Measurements from ENCODE around the gene MGLL.

MGLL gene

DNA sequence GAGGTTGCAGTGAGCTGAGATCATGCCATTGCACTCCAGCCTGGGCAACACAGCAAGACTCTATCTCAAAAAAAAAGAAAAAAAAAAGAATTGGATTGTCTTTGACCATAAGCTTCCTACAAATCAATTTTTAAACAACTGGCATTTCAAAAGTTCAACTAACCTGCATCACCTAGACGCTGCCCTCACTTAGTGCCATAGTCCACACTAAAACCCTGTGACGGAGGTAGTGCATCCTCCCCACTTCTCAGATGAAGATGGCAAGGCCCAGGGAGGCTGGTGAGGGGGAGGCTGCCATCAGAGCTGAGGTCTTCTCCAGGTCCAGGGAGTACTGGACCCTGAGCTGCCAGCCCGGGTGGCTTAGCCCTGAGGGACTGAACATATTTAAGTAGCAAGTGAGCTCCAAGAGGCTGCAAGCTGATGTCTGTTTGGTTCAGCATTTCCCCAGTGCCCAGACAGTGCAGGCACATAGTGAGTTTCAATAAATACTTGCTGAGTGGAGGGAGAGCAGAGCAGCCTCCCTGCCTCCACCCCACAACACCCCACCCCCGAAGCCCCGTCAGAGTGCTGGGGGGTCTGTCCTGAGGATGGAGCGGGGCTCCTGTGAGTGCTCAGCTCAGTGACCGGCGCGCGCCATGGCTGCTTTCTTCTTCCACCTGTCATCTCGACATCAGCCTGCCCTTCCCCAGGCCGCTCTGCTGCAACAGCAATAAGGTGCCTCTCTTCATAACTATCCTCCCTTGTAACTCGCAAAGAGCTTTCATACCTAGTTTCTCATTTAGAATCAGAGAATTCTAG lies 52.8 kb downstream of the MGLL start:
- DNase-seq (ENCODE audit: low read depth), result no peak
- no peak overlapping the region for H3K4me3 ChIP-seq (ENCODE audit: control insufficient read depth, low read depth, low read length)
- TF ChIP-seq, protein P1, sequence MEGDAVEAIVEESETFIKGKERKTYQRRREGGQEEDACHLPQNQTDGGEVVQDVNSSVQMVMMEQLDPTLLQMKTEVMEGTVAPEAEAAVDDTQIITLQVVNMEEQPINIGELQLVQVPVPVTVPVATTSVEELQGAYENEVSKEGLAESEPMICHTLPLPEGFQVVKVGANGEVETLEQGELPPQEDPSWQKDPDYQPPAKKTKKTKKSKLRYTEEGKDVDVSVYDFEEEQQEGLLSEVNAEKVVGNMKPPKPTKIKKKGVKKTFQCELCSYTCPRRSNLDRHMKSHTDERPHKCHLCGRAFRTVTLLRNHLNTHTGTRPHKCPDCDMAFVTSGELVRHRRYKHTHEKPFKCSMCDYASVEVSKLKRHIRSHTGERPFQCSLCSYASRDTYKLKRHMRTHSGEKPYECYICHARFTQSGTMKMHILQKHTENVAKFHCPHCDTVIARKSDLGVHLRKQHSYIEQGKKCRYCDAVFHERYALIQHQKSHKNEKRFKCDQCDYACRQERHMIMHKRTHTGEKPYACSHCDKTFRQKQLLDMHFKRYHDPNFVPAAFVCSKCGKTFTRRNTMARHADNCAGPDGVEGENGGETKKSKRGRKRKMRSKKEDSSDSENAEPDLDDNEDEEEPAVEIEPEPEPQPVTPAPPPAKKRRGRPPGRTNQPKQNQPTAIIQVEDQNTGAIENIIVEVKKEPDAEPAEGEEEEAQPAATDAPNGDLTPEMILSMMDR (IDR thresholded peaks at IDR 0.05; ENCODE audit: control insufficient read depth, insufficient read depth, low read depth, low read length, missing control alignments), result no peak

- H3K4me3 ChIP-seq (ENCODE audit: control insufficient read depth, low read depth, low read length), result no peak overlapping the region
- peak; percentile 96 for DNase-seq (ENCODE audit: low read depth)
- TF ChIP-seq, protein P1 (IDR thresholded peaks at IDR 0.05; ENCODE audit: control insufficient read depth, insufficient read depth, low read depth, low read length, missing control alignments), result no peak
Observed at GRCh38 chr3:127768346-127769008, 53.8 kb downstream of the MGLL start.

DNA sequence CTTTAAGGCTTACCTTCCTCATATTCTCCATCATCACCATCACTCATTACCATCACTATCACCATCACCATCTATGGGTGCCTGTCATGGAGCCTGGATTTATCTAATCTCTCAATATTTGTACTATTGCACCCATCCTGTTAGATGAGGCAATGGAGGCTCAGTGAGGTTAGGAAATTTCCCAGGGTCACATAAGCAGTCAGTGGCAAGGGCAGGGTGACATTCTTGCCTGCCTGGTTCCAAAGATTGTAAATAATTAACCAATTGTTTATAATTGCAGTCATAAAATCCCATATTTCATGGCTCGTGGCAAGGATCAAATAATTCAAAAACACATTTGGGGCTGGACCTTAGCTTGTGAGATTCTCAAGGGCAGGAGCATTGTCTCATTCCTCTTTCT lies 55.2 kb downstream of the MGLL start:
- H3K4me3 ChIP-seq (ENCODE audit: control insufficient read depth, low read depth, low read length), result no peak overlapping the region
- TF ChIP-seq, protein P1 (IDR thresholded peaks at IDR 0.05; ENCODE audit: control insufficient read depth, insufficient read depth, low read depth, low read length, missing control alignments), result no peak
- DNase-seq (ENCODE audit: low read depth), result no peak

GRCh38 chr3:127765735-127766134 lies 56.6 kb downstream of the MGLL start:
- H3K4me3 ChIP-seq (ENCODE audit: control insufficient read depth, low read depth, low read length), result no peak overlapping the region
- TF ChIP-seq, protein P1 (IDR thresholded peaks at IDR 0.05; ENCODE audit: control insufficient read depth, insufficient read depth, low read depth, low read length, missing control alignments), result no peak

DNA sequence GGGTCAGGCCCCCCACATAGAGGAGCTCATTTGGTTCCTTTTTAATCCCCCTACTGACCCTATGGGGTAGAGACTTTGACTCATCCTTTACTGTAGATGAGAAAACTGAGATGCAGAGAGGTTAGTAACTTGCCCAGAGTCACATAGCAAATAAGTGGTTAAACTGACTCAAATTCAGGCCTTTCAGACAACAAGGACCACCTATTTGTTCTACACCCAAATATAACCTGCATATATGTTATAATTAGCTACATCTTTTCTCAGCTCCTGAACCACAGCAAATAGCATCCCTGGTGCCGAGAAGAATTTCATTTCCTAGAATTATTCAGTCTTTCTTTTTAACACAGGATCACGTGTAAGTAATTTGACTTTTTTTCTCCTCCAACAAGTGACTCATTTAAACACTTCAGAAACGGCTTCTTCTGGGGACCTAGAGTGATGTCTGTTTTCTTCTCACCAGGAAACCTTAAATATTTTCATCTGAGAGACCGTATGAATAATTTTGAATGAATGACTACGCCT lies 57.4 kb downstream of the MGLL start:
- no peak for DNase-seq (ENCODE audit: low read depth)
- H3K4me3 ChIP-seq (ENCODE audit: control insufficient read depth, low read depth, low read length), result no peak overlapping the region
- TF ChIP-seq, protein P1 (IDR thresholded peaks at IDR 0.05; ENCODE audit: control insufficient read depth, insufficient read depth, low read depth, low read length, missing control alignments), result no peak

More at GRCh38 chr3:127765735-127766134, 56.6 kb downstream of the MGLL start:
- DNase-seq (ENCODE audit: low read depth), result no peak

GRCh38 chr3:127764301-127764700 lies 58.0 kb downstream of the MGLL start:
- H3K4me3 ChIP-seq (ENCODE audit: control insufficient read depth, low read depth, low read length), result no peak overlapping the region
- TF ChIP-seq, protein P1 (IDR thresholded peaks at IDR 0.05; ENCODE audit: control insufficient read depth, insufficient read depth, low read depth, low read length, missing control alignments), result no peak
- DNase-seq (ENCODE audit: low read depth), result no peak

Data from AG09309 (cell line).